ENCODE data around the gene MOSMO. TPM values are rescaled to one million over a fixed set of nuclear protein-coding genes. Genes with fewer than 3 reads are reported as not detected.
"Not testable (repeated sequence)": the region's sequence is repeated elsewhere in the genome, so short reads cannot be mapped to it uniquely, and the experiment has no call there.

The MOSMO gene
- total RNA-seq, 1 donor: 3.8 TPM

DNA sequence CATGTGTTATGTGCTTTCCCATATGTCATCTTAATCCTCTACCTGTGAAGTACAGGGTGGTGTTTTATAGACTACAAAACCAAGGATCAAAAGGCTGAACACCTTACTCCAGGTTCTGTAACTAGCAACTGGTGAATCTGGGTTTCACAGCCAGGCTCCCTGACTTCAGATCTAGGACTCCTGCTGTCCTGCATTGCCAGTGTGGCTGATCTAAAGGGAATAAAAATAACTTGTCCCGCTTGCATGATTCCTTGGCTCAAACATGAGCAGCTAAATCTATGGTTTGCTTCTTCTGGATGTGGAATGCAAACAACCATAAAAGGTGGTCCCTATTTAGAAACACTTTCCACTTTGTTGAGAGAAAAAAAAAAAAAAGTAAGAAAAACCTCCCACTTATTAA is 80.7 kb downstream of the MOSMO start:
- Histone ChIP-seq H3K4me1 (ENCODE audit: insufficient read depth, low read length) (no peaks in the 10 kb centered on the region), H3K4me3 (ENCODE audit: low read length) (no peak overlapping the region), H3K27me3 (ENCODE audit: insufficient read depth, low read length) (no peaks in the 10 kb centered on the region), H3K9me3 (ENCODE audit: low read depth, low read length) (no peaks in the 10 kb centered on the region)

GRCh38 chr16:22089910-22090309 is 82.0 kb downstream of the MOSMO start:
- Histone ChIP-seq H3K4me3 (ENCODE audit: low read length) (no peak overlapping the region), H3K4me1 (ENCODE audit: insufficient read depth, low read length) (no peaks in the 10 kb centered on the region), H3K27me3 (ENCODE audit: insufficient read depth, low read length) (no peaks in the 10 kb centered on the region), H3K9me3 (ENCODE audit: low read depth, low read length) (no peaks in the 10 kb centered on the region)

DNA sequence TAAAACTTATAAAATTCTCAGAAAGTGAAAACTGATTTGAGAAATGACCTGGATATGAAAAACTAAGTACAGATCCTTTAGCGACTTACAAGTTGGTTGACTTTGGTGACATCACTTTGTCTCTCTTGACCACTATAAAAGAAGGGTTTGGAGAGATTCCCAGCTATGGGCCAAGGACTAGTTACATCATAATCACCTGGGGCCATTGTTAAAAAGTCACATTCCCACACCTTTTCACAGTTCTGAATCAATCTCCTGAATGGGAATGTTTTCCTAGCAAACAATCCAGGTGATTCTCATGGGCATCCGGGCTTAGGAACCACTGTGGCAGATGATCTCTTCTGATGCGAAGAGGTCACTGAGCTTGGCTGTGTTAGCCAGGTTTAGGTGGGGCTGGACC is 83.8 kb downstream of the MOSMO start:
- H3K27me3 ChIP-seq (ENCODE audit: insufficient read depth, low read length): no peaks in the 10 kb centered on the region
- H3K4me1 ChIP-seq (ENCODE audit: insufficient read depth, low read length): no peaks in the 10 kb centered on the region
- H3K4me3 ChIP-seq (ENCODE audit: low read length): no peak overlapping the region
- H3K9me3 ChIP-seq (ENCODE audit: low read depth, low read length): no peaks in the 10 kb centered on the region

GRCh38 chr16:22092143-22092933 is 84.4 kb downstream of the MOSMO start, which contains the start of gene VWA3A:
Gene VWA3A, plus strand, starts transcription at chr16:22092541. Its CDS starts 97 bp downstream, at chr16:22092638.
- Histone ChIP-seq H3K4me1 (ENCODE audit: insufficient read depth, low read length) (no peaks in the 10 kb centered on the region), H3K9me3 (ENCODE audit: low read depth, low read length) (no peaks in the 10 kb centered on the region), H3K4me3 (ENCODE audit: low read length) (no peak within 1 kb of the TSS)

DNA sequence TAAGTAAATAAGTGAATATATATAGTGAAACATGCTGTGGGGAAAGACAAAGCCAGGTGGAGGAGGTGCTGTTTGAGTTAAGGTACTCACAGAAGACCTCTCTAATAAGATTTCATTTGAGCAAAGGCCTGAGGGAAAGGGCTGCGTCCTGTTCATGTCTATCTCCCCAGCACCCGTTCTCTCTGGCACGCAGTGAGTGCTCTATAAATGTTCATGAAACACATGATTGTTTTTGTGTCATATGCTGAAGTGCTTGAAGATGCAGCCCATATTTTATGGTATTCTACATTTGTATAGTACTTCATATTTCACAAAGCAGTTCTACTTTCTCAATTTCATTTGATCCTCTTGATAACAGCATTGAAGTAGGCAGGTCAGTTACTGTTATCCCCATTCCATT is 85.4 kb downstream of the MOSMO start:
- H3K4me3 ChIP-seq (ENCODE audit: low read length): no peak overlapping the region
- H3K9me3 ChIP-seq (ENCODE audit: low read depth, low read length): no peaks in the 10 kb centered on the region
- H3K27me3 ChIP-seq (ENCODE audit: insufficient read depth, low read length): no peaks in the 10 kb centered on the region
- H3K4me1 ChIP-seq (ENCODE audit: insufficient read depth, low read length): no peaks in the 10 kb centered on the region

More at GRCh38 chr16:22092143-22092933, 84.4 kb downstream of the MOSMO start, which contains the start of gene VWA3A:
- no peaks in the 10 kb centered on the region for H3K27me3 ChIP-seq (ENCODE audit: insufficient read depth, low read length)

DNA sequence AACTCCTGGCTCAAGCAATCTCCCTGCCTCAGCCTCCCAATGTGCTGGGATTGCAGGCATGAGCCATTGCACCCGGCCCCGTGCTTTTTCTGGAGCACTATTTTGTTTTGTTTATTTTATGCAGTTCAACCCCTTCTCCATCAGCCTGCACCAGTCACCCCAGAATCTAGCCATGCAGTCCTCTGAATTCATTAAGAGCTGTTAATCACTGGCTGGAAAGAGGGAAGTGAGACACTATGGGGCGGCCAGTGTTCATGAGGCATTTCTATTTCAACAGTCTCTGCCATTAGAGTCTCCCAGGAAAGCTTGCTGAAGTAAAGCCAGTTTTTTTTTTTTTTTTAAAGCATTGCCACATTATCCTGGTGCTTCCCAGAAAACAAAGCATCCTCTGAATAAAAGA is 86.1 kb downstream of the MOSMO start:
- H3K4me1 ChIP-seq (ENCODE audit: insufficient read depth, low read length): no peaks in the 10 kb centered on the region
- no peaks in the 10 kb centered on the region for H3K9me3 ChIP-seq (ENCODE audit: low read depth, low read length)
- no peaks in the 10 kb centered on the region for H3K27me3 ChIP-seq (ENCODE audit: insufficient read depth, low read length)
- no peak overlapping the region for H3K4me3 ChIP-seq (ENCODE audit: low read length)

DNA sequence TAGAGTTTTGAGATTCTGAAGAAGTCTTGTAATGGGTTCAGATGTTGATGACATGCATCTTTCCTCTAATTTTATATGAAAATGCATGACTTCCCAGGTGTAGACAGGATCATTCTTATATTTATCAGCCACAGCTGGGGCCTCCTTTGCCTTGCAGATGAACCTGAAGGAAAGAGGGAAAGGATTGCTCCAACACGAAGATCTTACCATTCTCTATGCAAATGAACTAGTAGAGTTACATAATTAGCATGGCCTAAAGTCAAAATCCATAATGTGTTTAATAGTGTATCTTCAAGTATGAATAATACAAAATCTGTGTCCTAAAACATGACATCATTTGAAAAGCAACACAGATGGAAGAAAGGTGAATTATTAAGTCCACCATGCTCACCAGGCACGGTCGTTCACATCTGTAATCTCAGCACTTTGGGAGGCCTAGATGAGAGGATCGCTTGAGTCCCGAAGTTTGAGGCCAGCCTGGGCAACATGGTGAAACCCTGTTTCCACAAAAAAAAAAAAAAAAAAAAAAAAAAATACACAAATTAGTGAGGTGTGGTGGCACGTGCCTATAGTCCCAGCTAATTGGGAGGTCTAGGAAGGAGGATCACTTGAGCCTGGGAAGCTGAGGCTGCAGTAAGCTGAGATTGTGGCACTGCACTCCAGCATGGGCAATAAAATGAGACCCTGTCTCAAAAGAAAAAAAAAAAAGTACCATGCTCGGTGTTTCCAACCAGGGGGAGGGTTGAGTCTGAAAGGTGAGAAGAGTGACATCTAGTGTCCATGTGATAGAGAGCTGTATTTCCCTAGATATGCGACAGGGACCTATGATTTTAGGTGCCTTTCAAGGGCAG is 90.7 kb downstream of the MOSMO start:
- no peak overlapping the region for H3K4me3 ChIP-seq (ENCODE audit: low read length)
- no peaks in the 10 kb centered on the region for H3K27me3 ChIP-seq (ENCODE audit: insufficient read depth, low read length)
- H3K4me1 ChIP-seq (ENCODE audit: insufficient read depth, low read length): no peaks in the 10 kb centered on the region
- H3K9me3 ChIP-seq (ENCODE audit: low read depth, low read length): no peaks in the 10 kb centered on the region

- no peaks in the 10 kb centered on the region for H3K4me1 ChIP-seq (ENCODE audit: insufficient read depth, low read length)
- H3K4me3 ChIP-seq (ENCODE audit: low read length): no peak overlapping the region
- H3K9me3 ChIP-seq (ENCODE audit: low read depth, low read length): no peaks in the 10 kb centered on the region
- H3K27me3 ChIP-seq (ENCODE audit: insufficient read depth, low read length): no peaks in the 10 kb centered on the region
These were observed 91.5 kb downstream of the MOSMO start for GRCh38 chr16:22099256-22099975.

GRCh38 chr16:22103441-22103840 is 95.5 kb downstream of the MOSMO start:
- no peaks in the 10 kb centered on the region for H3K9me3 ChIP-seq (ENCODE audit: low read depth, low read length)
- H3K27me3 ChIP-seq (ENCODE audit: insufficient read depth, low read length): no peaks in the 10 kb centered on the region
- H3K4me3 ChIP-seq (ENCODE audit: low read length): no peak overlapping the region
- H3K4me1 ChIP-seq (ENCODE audit: insufficient read depth, low read length): no peaks in the 10 kb centered on the region

GRCh38 chr16:22109258-22109898 is 101.5 kb downstream of the MOSMO start:
- Histone ChIP-seq H3K27me3 (ENCODE audit: insufficient read depth, low read length) (no peaks in the 10 kb centered on the region), H3K9me3 (ENCODE audit: low read depth, low read length) (no peaks in the 10 kb centered on the region), H3K4me1 (ENCODE audit: insufficient read depth, low read length) (no peaks in the 10 kb centered on the region), H3K4me3 (ENCODE audit: low read length) (no peak overlapping the region)

DNA sequence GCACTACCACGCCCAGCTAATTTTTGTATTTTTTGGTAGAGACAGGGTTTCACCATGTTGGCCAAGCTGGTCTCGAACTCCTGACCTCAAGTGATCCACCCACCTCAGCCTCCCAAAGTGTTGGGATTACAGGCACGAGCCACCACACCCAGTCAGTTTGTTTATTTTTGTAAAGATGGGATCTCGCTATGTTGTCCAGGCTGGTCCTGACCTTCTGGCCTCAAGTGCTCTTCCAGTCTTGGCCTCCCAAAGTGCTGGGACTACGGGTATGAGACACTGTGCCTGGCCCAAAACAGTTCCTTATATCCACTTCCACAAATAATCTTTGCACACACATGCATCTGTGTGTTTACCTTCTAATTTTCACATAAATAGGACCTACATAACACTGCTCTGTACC is 103.7 kb downstream of the MOSMO start:
- H3K9me3 ChIP-seq (ENCODE audit: low read depth, low read length); H3K4me1 ChIP-seq (ENCODE audit: insufficient read depth, low read length); H3K27me3 ChIP-seq (ENCODE audit: insufficient read depth, low read length); H3K4me3 ChIP-seq (ENCODE audit: low read length): not testable (repeated sequence)

- H3K9me3 ChIP-seq (ENCODE audit: low read depth, low read length): no peaks in the 10 kb centered on the region
- no peak overlapping the region for H3K4me3 ChIP-seq (ENCODE audit: low read length)
- H3K4me1 ChIP-seq (ENCODE audit: insufficient read depth, low read length): no peaks in the 10 kb centered on the region
- no peaks in the 10 kb centered on the region for H3K27me3 ChIP-seq (ENCODE audit: insufficient read depth, low read length)
These were observed 108.3 kb downstream of the MOSMO start for GRCh38 chr16:22116095-22116700.

DNA sequence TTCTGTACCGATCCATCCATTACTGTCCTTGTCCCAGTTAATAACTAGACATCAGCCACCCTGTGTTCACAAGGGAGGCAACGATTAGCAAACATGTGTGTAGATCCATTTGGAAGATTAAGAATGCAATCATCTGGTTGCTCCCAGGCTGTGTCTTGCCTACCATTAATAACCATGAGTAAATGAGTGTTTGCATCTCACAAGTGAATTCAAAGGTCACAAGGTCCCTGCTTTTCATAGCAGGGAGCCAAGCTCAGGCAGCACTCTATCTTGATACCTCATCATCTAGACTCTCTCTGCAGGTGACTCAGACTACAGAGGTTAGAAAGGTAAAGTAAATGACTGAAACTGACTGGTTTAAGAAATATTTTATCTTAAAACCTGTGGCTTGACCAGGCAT is 109.7 kb downstream of the MOSMO start:
- no peaks in the 10 kb centered on the region for H3K9me3 ChIP-seq (ENCODE audit: low read depth, low read length)
- no peaks in the 10 kb centered on the region for H3K27me3 ChIP-seq (ENCODE audit: insufficient read depth, low read length)
- H3K4me1 ChIP-seq (ENCODE audit: insufficient read depth, low read length): no peaks in the 10 kb centered on the region
- no peak overlapping the region for H3K4me3 ChIP-seq (ENCODE audit: low read length)

- peaks cover 4% of the 10 kb centered on the region for H3K4me1 ChIP-seq (ENCODE audit: insufficient read depth, low read length)
- H3K9me3 ChIP-seq (ENCODE audit: low read depth, low read length): no peaks in the 10 kb centered on the region
- no peaks in the 10 kb centered on the region for H3K27me3 ChIP-seq (ENCODE audit: insufficient read depth, low read length)
- no peak overlapping the region for H3K4me3 ChIP-seq (ENCODE audit: low read length)
These were observed 112.5 kb downstream of the MOSMO start for GRCh38 chr16:22120440-22120839.

All from mononuclear cell (primary cell).